ENCODE results near the gene CELF1.

GRCh38 chr11:47536915-47537314 is 16.0 kb downstream of the CELF1 start:
- TF ChIP-seq, protein P1, sequence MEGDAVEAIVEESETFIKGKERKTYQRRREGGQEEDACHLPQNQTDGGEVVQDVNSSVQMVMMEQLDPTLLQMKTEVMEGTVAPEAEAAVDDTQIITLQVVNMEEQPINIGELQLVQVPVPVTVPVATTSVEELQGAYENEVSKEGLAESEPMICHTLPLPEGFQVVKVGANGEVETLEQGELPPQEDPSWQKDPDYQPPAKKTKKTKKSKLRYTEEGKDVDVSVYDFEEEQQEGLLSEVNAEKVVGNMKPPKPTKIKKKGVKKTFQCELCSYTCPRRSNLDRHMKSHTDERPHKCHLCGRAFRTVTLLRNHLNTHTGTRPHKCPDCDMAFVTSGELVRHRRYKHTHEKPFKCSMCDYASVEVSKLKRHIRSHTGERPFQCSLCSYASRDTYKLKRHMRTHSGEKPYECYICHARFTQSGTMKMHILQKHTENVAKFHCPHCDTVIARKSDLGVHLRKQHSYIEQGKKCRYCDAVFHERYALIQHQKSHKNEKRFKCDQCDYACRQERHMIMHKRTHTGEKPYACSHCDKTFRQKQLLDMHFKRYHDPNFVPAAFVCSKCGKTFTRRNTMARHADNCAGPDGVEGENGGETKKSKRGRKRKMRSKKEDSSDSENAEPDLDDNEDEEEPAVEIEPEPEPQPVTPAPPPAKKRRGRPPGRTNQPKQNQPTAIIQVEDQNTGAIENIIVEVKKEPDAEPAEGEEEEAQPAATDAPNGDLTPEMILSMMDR (IDR thresholded peaks at IDR 0.05; ENCODE audit: low read length): no peak
- TF ChIP-seq EZH2 (IDR thresholded peaks at IDR 0.05; ENCODE audit: borderline replicate concordance, low read length): no peak
